WTC11 (cell line): ENCODE measurements around the gene ADRA1B. TPM values are rescaled to one million over a fixed set of nuclear protein-coding genes. Genes with fewer than 3 reads are reported as not detected.

Experiments
- ATAC-seq: fragments of 200-7000 bp; cut with Tn5 transposase; 2 replicates; pipeline ENCODE4 v1.10.0; 2021; ENCODE audit warnings: mild to moderate bottlenecking, moderate library complexity
- CTCF ChIA-PET: fragments of 300-600 bp; sonication (Branson Sonifier 250); formaldehyde crosslinking; loops from one replicate; lab custom pipeline; 2021; ENCODE audit warnings: antibody characterized with exemption; lab: Charles Lee
- POLR2A ChIA-PET: fragments of 350-600 bp; sonication (Branson Sonifier 250); formaldehyde crosslinking; loops from one replicate; lab custom pipeline; 2021; ENCODE audit warnings: antibody characterized with exemption; lab: Charles Lee
- DNase-seq: peaks from one replicate; pipeline ENCODE4 v3.0.0; 2021; ENCODE audit warnings: low spot score
- H3K27ac Mint-ChIP-seq: 2 replicates; pipeline ENCODE4 v1.8.0; 2021; ENCODE audit warnings: mixed read lengths
- H3K27me3 Mint-ChIP-seq: 2 replicates; pipeline ENCODE4 v1.8.0; 2021; ENCODE audit warnings: low read depth, mild to moderate bottlenecking, moderate library complexity, mixed read lengths
- H3K36me3 Mint-ChIP-seq: 2 replicates; pipeline ENCODE4 v1.8.0; 2021; ENCODE audit warnings: mixed read lengths
- H3K4me1 Mint-ChIP-seq: 2 replicates; pipeline ENCODE4 v1.8.0; 2022; ENCODE audit warnings: mixed read lengths
- H3K4me3 Mint-ChIP-seq: 2 replicates; pipeline ENCODE4 v1.8.0; 2021; ENCODE audit warnings: mild to moderate bottlenecking, moderate library complexity, mixed read lengths
- H3K9me3 Mint-ChIP-seq: 2 replicates; pipeline ENCODE4 v1.8.0; 2021; ENCODE audit warnings: mixed read lengths
- ELF4 ChIP-seq: sonication (generic); formaldehyde crosslinking; IDR thresholded peaks from 2 replicates; pipeline ENCODE4 v1.8.1; 2022; ENCODE audit warnings: low read depth, mild to moderate bottlenecking, moderate library complexity, missing genetic modification reagents
- IRF2 ChIP-seq: sonication (generic); formaldehyde crosslinking; IDR thresholded peaks from 2 replicates; pipeline ENCODE4 v1.8.0; 2022; ENCODE audit warnings: low read depth, missing genetic modification reagents, borderline replicate concordance
- NFYB ChIP-seq: sonication (generic); formaldehyde crosslinking; conservative IDR thresholded peaks from 2 replicates; pipeline ENCODE4 v1.8.0; 2022; ENCODE audit warnings: low read depth, missing genetic modification reagents
- NR2C2 ChIP-seq: sonication (generic); formaldehyde crosslinking; IDR thresholded peaks from 2 replicates; pipeline ENCODE4 v1.8.0; 2022; ENCODE audit warnings: mild to moderate bottlenecking, missing genetic modification reagents
- SMAD3 ChIP-seq: sonication (generic); formaldehyde crosslinking; IDR thresholded peaks from 2 replicates; pipeline ENCODE4 v1.8.0; 2022; ENCODE audit warnings: missing genetic modification reagents, mild to moderate bottlenecking, borderline replicate concordance
- TCF7 ChIP-seq: sonication (generic); formaldehyde crosslinking; IDR thresholded peaks from 2 replicates; pipeline ENCODE4 v1.8.0; 2022; ENCODE audit warnings: mild to moderate bottlenecking, low read depth, missing genetic modification reagents, moderate library complexity
- ZBTB21 ChIP-seq: sonication (generic); formaldehyde crosslinking; IDR thresholded peaks from 2 replicates; pipeline ENCODE4 v1.8.1; 2023; ENCODE audit warnings: mild to moderate bottlenecking, missing genetic modification reagents, borderline replicate concordance
- ZNF121 ChIP-seq: sonication (generic); formaldehyde crosslinking; IDR thresholded peaks from 2 replicates; pipeline ENCODE4 v1.8.0; 2023; ENCODE audit warnings: missing genetic modification reagents
- ZNF138 ChIP-seq: sonication (generic); formaldehyde crosslinking; conservative IDR thresholded peaks from 2 replicates; pipeline ENCODE4 v1.8.1; 2022; ENCODE audit warnings: mild to moderate bottlenecking, moderate library complexity, missing genetic modification reagents
- ZNF232 ChIP-seq: sonication (generic); formaldehyde crosslinking; IDR thresholded peaks from 2 replicates; pipeline ENCODE4 v1.8.0; 2022; ENCODE audit warnings: mild to moderate bottlenecking, missing genetic modification reagents
- total RNA-seq: library from RNA; stranded (reverse); gene quantifications from 3 replicates; pipeline ENCODE4 v1.2.3, GENCODE V29; 2021
- TF ChIP-seq, protein P1 (sequence below): sonication (generic); formaldehyde crosslinking; IDR thresholded peaks from 2 replicates; pipeline ENCODE4 v1.8.1; 2023; ENCODE audit warnings: mild to moderate bottlenecking, moderate library complexity, missing genetic modification reagents
- TF ChIP-seq, protein P2 (sequence below): fragments of 250-450 bp; sonication (Bioruptor Pico); IDR thresholded peaks from 2 replicates; pipeline ENCODE4 v1.9.0; 2021; ENCODE audit warnings: mild to moderate bottlenecking, borderline replicate concordance
- TF ChIP-seq, protein P3 (sequence below): sonication (generic); formaldehyde crosslinking; IDR thresholded peaks from 2 replicates; pipeline ENCODE4 v1.8.0; 2022; ENCODE audit warnings: mild to moderate bottlenecking, missing genetic modification reagents
- TF ChIP-seq, protein P4 (sequence below): fragments of 250-450 bp; sonication (Bioruptor Pico); IDR thresholded peaks from 2 replicates; pipeline ENCODE4 v1.9.0; 2021; ENCODE audit warnings: moderate library complexity, mild to moderate bottlenecking, inconsistent platforms, borderline replicate concordance
- TF ChIP-seq, protein P5 (sequence below): sonication (generic); formaldehyde crosslinking; IDR thresholded peaks from 2 replicates; pipeline ENCODE4 v1.8.1; 2022; ENCODE audit warnings: low read depth, mild to moderate bottlenecking, moderate library complexity, missing genetic modification reagents, borderline replicate concordance
- TF ChIP-seq, protein P6 (sequence below): sonication (generic); formaldehyde crosslinking; conservative IDR thresholded peaks from 2 replicates; pipeline ENCODE4 v1.8.1; 2023; ENCODE audit warnings: mild to moderate bottlenecking, low read depth, missing genetic modification reagents, moderate library complexity
- TF ChIP-seq, protein P7 (sequence below): sonication (generic); formaldehyde crosslinking; IDR thresholded peaks from 2 replicates; pipeline ENCODE4 v1.8.0; 2023; ENCODE audit warnings: mild to moderate bottlenecking, missing genetic modification reagents

The ADRA1B gene
- total RNA-seq, 1 experiment from 2014 or later: 0.11 TPM

DNA sequence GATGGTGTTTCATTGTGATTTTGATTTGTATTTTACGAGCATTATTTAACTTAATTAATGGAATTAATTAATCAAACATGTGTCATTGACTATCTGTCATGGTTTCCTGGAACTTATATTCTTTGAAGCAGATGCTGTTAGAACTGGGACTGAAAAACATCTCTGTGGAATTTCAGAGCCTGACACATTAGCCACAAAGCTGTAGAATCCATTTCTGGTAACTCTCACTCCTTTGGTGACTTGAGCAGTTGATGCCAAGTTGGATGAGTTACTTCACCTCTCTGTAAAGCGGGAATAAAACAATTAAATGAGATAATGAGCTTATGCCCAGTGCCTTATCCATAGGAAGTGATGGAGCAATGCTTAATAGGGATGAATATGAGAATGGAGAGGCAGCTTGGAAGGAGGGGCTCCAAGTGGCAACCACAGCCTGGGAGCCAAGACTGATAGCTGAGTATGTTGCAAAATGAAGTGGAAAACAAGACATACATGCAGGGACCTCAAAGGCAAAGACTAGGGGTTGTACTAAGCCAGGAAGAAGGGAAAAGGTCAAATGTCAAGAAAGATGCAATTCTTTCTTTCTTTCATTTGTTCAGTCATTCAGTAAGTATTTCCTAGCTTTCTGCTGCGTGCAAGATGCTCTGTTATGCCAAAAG lies 23.1 kb upstream of the ADRA1B start (continued):
- TF ChIP-seq NFYB (CRISPR knock-in tag): no peak
- TF ChIP-seq IRF2 (CRISPR knock-in tag): no peak

DNA sequence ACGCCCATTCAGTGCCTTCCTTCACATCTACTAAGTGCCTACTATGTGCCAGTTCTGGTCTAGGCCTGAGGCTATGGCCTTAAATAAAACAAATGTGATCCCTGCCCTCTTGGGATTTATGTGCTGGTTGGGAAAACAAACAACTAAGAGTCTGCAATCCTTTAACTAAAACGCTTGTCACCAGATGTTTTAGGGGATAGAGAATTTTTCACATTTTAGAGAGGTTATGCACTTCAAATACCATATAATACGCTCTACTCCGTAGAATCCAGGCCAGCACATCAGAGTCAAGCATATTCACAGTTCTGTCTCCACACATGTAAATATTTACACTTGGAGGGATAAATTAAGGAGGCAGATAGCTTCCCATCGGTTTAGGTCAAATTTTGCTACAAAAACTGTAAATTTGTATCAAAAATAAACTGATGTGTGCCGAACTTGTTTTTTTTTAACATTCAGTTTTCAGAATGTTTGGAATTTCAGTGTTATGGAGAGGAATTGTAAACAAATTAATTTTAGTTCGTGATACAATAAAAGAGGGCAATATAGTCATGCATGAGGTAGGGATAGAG lies 22.0 kb upstream of the ADRA1B start:
- Mint-ChIP-seq H3K9me3 (no peaks in the 10 kb centered on the region), H3K4me3 (no peak overlapping the region), H3K36me3 (no peaks in the 10 kb centered on the region), H3K4me1 (peaks cover 10% of the 10 kb centered on the region), H3K27ac (no peak overlapping the region), H3K27me3 (no peaks in the 10 kb centered on the region; the same call in 1 of the 2 replicates)
- TF ChIP-seq, protein P1, sequence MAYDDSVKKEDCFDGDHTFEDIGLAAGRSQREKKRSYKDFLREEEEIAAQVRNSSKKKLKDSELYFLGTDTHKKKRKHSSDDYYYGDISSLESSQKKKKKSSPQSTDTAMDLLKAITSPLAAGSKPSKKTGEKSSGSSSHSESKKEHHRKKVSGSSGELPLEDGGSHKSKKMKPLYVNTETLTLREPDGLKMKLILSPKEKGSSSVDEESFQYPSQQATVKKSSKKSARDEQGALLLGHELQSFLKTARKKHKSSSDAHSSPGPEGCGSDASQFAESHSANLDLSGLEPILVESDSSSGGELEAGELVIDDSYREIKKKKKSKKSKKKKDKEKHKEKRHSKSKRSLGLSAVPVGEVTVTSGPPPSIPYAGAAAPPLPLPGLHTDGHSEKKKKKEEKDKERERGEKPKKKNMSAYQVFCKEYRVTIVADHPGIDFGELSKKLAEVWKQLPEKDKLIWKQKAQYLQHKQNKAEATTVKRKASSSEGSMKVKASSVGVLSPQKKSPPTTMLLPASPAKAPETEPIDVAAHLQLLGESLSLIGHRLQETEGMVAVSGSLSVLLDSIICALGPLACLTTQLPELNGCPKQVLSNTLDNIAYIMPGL (CRISPR knock-in tag): no peak
- TF ChIP-seq TCF7 (CRISPR knock-in tag): no peak
- TF ChIP-seq, protein P2, sequence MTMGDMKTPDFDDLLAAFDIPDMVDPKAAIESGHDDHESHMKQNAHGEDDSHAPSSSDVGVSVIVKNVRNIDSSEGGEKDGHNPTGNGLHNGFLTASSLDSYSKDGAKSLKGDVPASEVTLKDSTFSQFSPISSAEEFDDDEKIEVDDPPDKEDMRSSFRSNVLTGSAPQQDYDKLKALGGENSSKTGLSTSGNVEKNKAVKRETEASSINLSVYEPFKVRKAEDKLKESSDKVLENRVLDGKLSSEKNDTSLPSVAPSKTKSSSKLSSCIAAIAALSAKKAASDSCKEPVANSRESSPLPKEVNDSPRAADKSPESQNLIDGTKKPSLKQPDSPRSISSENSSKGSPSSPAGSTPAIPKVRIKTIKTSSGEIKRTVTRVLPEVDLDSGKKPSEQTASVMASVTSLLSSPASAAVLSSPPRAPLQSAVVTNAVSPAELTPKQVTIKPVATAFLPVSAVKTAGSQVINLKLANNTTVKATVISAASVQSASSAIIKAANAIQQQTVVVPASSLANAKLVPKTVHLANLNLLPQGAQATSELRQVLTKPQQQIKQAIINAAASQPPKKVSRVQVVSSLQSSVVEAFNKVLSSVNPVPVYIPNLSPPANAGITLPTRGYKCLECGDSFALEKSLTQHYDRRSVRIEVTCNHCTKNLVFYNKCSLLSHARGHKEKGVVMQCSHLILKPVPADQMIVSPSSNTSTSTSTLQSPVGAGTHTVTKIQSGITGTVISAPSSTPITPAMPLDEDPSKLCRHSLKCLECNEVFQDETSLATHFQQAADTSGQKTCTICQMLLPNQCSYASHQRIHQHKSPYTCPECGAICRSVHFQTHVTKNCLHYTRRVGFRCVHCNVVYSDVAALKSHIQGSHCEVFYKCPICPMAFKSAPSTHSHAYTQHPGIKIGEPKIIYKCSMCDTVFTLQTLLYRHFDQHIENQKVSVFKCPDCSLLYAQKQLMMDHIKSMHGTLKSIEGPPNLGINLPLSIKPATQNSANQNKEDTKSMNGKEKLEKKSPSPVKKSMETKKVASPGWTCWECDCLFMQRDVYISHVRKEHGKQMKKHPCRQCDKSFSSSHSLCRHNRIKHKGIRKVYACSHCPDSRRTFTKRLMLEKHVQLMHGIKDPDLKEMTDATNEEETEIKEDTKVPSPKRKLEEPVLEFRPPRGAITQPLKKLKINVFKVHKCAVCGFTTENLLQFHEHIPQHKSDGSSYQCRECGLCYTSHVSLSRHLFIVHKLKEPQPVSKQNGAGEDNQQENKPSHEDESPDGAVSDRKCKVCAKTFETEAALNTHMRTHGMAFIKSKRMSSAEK (CRISPR knock-in tag): no peak
- no peak for TF ChIP-seq ZNF232 (CRISPR knock-in tag)
- no peak for TF ChIP-seq ELF4 (CRISPR knock-in tag)
- TF ChIP-seq, protein P3, sequence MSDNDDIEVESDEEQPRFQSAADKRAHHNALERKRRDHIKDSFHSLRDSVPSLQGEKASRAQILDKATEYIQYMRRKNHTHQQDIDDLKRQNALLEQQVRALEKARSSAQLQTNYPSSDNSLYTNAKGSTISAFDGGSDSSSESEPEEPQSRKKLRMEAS (CRISPR knock-in tag): no peak
- no peak for TF ChIP-seq ZNF138 (CRISPR knock-in tag)
- TF ChIP-seq ZNF121 (CRISPR knock-in tag): no peak
- TF ChIP-seq ZBTB21 (CRISPR knock-in tag): no peak
- TF ChIP-seq, protein P4, sequence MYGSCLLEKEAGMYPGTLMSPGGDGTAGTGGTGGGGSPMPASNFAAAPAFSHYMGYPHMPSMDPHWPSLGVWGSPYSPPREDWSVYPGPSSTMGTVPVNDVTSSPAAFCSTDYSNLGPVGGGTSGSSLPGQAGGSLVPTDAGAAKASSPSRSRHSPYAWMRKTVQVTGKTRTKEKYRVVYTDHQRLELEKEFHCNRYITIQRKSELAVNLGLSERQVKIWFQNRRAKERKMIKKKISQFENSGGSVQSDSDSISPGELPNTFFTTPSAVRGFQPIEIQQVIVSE: no peak
- no peak for ATAC-seq
- CTCF ChIA-PET: no interaction called here
- POLR2A ChIA-PET: no interaction called here
- no peak for DNase-seq

DNA sequence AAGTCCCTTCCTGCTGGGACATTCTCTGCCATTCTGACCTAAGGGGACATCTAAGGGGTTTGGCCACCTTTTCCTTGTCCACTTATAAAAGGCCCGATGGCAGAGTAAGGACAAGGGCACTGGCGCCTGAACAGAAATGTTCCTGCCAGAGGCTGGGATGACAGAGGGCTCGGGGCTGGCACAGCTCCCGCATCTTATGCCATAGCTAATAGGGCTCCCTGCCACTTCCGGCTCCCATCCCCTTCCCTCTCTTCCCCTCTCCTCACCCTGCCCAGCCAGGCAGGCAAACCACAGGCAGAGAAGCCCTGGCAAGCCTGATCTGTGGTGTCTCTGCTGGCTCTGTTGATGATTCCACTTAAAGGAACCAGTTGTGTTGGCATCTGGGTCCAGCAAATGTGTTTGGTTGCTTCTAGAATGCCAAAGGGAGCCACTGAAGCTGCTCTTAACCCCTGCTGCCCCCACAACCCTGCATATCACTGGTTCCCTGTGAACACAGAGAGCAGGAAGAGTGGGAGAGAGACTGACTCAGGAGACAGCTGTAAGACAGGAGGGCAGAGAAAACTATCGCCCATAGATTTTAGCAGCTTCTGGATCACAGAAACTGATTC lies 18.4 kb upstream of the ADRA1B start:
- Mint-ChIP-seq H3K27ac (no peak overlapping the region), H3K4me1 (peaks cover 11% of the 10 kb centered on the region), H3K27me3 (no peaks in the 10 kb centered on the region; the same call in 1 of the 2 replicates), H3K9me3 (no peaks in the 10 kb centered on the region), H3K4me3 (no peak overlapping the region), H3K36me3 (no peaks in the 10 kb centered on the region)
- no peak for ATAC-seq
- ChIA-PET POLR2A (no interaction called here), CTCF (interaction anchor here (0.7 kb wide), 1 partner anchor 381 kb away, joined by 3 read pairs; no protein-coding TSS in a partner anchor)
- TF ChIP-seq, protein P5, sequence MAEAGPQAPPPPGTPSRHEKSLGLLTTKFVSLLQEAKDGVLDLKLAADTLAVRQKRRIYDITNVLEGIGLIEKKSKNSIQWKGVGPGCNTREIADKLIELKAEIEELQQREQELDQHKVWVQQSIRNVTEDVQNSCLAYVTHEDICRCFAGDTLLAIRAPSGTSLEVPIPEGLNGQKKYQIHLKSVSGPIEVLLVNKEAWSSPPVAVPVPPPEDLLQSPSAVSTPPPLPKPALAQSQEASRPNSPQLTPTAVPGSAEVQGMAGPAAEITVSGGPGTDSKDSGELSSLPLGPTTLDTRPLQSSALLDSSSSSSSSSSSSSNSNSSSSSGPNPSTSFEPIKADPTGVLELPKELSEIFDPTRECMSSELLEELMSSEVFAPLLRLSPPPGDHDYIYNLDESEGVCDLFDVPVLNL (CRISPR knock-in tag): no peak
- TF ChIP-seq, protein P6, sequence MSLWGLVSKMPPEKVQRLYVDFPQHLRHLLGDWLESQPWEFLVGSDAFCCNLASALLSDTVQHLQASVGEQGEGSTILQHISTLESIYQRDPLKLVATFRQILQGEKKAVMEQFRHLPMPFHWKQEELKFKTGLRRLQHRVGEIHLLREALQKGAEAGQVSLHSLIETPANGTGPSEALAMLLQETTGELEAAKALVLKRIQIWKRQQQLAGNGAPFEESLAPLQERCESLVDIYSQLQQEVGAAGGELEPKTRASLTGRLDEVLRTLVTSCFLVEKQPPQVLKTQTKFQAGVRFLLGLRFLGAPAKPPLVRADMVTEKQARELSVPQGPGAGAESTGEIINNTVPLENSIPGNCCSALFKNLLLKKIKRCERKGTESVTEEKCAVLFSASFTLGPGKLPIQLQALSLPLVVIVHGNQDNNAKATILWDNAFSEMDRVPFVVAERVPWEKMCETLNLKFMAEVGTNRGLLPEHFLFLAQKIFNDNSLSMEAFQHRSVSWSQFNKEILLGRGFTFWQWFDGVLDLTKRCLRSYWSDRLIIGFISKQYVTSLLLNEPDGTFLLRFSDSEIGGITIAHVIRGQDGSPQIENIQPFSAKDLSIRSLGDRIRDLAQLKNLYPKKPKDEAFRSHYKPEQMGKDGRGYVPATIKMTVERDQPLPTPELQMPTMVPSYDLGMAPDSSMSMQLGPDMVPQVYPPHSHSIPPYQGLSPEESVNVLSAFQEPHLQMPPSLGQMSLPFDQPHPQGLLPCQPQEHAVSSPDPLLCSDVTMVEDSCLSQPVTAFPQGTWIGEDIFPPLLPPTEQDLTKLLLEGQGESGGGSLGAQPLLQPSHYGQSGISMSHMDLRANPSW: no peak
- no peak for TF ChIP-seq IRF2 (CRISPR knock-in tag)
- TF ChIP-seq SMAD3: no peak
- TF ChIP-seq, protein P7, sequence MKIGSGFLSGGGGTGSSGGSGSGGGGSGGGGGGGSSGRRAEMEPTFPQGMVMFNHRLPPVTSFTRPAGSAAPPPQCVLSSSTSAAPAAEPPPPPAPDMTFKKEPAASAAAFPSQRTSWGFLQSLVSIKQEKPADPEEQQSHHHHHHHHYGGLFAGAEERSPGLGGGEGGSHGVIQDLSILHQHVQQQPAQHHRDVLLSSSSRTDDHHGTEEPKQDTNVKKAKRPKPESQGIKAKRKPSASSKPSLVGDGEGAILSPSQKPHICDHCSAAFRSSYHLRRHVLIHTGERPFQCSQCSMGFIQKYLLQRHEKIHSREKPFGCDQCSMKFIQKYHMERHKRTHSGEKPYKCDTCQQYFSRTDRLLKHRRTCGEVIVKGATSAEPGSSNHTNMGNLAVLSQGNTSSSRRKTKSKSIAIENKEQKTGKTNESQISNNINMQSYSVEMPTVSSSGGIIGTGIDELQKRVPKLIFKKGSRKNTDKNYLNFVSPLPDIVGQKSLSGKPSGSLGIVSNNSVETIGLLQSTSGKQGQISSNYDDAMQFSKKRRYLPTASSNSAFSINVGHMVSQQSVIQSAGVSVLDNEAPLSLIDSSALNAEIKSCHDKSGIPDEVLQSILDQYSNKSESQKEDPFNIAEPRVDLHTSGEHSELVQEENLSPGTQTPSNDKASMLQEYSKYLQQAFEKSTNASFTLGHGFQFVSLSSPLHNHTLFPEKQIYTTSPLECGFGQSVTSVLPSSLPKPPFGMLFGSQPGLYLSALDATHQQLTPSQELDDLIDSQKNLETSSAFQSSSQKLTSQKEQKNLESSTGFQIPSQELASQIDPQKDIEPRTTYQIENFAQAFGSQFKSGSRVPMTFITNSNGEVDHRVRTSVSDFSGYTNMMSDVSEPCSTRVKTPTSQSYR (CRISPR knock-in tag): no peak
- no peak for TF ChIP-seq NR2C2 (CRISPR knock-in tag)
- no peak for DNase-seq
